ENCODE results near the gene CKAP2.
"Not testable (repeated sequence)": the region's sequence is repeated elsewhere in the genome, so short reads cannot be mapped to it uniquely, and the experiment has no call there.

CKAP2 gene

DNA sequence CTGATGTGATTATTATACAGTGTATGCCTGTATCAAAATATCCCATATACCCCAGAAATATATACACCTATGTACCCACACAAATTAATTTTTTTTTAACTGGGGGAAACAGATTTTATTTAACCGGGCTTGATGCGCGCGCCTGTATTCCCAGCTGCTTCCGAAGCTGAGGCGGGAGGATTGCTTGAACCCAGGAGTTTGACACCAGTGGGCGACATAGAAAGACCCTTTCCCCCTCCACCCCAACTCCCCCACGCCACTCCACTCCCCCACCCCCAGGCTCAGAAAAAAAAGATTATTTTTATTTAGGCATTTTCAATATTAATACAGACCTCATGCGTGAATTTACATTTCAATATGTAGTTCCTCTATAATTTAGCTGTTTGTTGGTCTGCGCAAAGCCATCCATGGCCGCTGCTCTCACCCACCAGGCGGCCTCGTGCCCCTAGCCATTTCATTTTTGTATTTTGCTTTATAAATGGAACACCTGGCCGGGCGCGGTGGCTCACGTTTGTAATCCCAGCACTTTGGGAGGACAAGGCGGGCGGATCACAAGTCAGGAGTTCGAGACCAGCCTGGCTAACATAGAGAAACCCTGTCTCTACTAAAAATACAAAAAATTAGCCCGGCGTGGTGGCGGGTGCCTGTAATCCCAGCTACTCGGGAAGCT is 4.0 kb upstream of the CKAP2 start:
- no peak for DNase-seq

- no peak for DNase-seq
Observed at GRCh38 chr13:52452470-52452869, 2.8 kb upstream of the CKAP2 start.

GRCh38 chr13:52454459-52454819 is 839 bp upstream of the CKAP2 start:
- no peak for DNase-seq

DNA sequence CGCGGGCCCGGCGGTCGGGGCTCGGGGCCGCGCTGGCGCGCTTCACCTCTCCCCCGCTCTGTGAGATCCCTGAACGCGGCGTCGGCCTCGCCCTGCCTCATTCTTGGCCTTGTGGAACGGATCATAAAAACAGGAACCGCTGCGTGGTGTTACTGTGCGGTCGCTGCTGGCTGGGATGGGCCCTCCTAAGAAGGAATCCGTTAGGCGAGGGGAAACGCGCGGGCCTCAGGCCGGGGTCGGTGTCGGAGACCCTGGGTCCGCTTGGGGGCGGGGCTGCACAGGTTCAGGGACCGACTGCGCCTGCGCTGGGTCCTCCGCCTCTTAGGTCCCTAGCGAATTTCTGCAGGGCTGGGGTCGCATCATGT is 381 bp downstream of the CKAP2 start:
- peak; percentile 71 to 81 for DNase-seq

- no peak for DNase-seq
Observed at GRCh38 chr13:52459668-52460067, 4.4 kb downstream of the CKAP2 start.

GRCh38 chr13:52461265-52461664 is 6.0 kb downstream of the CKAP2 start:
- no peak for DNase-seq

- no peak for DNase-seq
Observed at GRCh38 chr13:52463526-52463925, 8.2 kb downstream of the CKAP2 start.

GRCh38 chr13:52468487-52468886 is 13.2 kb downstream of the CKAP2 start:
- DNase-seq, result not testable (repeated sequence)

GRCh38 chr13:52480677-52481428 is 25.6 kb downstream of the CKAP2 start:
- not testable (repeated sequence) for DNase-seq

DNA sequence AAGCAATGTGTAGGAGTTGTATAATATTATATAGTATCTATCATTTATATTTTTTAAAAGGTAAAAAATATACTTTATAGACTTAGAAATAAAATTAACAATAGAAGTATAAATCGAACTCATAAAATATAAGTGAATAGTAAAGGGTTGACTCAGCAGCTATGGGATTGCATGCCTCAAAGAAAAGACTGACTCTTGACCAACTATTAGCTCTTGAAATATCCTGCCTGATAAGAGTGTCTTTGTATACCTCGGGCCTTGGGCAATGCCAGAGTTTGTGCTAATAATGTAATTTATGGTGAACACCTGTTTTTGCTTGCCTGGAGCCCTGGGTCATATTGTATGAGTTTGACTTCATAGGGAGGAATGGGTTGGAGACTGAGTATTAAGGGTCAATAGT is 31.8 kb downstream of the CKAP2 start:
- not testable (repeated sequence) for DNase-seq

DNA sequence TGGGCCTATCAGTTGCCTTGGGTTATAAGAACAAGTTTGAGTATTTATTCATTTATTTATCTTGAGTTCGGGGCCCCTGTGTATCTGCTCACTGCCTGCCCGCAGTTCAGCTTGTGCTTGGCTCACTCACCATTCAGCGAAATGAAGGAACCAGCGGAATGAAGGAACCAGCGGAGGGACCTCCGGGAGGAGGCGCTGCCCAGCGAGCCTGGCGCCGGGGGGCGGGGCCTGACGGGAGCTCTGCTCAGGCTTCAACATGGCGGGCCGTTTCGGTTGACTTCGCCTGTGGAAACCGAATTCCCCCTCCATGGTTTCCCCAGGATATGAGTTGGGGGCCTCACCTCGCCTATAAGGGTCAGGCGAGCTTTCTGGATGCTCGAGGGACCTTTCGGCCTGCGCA is 33.5 kb downstream of the CKAP2 start:
- DNase-seq, result not testable (repeated sequence)

DNA sequence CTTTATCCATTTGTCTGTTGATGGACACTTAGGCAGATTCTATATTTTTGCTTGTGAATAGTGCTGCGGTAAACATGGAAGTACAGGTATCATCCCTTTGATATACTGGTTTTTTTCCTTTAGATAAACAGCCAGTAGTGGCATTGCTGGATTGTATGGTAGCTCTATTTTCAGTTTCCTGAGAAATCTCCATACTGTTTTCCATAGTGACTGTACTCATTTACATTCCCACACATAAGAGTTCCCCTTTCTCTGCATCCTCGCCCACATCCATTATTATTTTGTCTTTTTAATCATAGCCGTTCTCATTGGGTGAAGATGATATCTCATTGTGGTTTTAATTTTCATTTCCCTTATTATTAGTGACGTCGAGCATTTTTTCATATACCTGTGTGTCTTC is 35.7 kb downstream of the CKAP2 start:
- not testable (repeated sequence) for DNase-seq

DNA sequence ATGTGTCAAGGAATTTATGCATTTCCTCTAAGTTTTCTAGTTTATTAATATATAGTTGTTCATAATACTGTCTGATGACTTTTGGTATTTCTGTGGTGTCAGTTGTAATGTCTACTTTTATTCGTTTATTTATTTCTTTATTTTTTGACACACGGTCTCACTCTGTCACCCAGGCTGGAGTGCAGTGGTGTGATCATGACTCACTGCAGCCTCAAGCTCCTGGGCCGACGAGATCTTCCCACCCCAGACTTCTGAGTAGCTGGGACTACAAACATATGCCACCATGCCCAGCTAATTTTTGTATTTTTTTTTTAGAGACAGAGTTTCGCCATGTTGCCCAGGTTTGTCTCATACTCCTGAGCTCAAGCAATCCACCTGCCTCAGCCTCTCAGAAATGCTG is 39.0 kb downstream of the CKAP2 start:
- DNase-seq, result not testable (repeated sequence)

DNA sequence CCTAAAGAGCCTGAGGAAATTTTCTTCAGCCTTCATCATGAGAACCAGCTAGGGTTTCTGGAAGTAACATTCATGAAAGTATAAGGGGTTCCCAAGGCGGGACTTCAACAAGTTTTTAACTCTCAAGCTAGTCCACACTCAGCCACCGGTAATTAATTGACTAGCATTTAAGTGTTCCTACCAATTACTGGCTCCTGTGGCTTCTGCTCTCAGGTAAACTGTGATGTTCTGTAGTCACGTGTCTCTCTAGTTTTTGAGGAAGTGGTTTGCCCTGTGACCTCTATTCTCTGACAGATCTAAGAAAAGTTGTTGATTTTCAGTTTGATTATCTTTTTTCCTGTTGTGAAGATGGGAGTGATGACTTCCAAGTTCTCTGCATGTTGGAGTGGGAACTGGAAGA is 42.7 kb downstream of the CKAP2 start:
- DNase-seq, result not testable (repeated sequence)

DNA sequence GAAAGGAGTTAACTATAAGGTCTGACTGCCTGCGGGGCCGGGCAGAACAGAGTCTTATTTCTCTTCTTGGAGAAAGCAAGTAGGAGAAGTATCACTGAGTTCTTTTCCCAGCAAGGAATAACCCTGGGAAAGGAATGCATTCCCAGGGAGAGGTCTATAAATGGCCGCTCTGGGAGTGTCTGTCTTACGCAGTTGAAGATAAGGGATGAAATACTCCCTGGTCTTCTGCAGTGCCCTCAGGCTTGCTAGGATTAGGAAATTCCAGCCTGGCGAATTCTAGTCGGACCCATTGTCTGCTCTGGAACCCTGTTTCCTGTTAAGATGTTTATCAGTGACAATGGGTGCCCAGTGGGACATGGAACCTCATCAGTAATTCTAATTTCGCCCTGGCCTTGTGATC is 47.0 kb downstream of the CKAP2 start:
- DNase-seq, result not testable (repeated sequence)

DNA sequence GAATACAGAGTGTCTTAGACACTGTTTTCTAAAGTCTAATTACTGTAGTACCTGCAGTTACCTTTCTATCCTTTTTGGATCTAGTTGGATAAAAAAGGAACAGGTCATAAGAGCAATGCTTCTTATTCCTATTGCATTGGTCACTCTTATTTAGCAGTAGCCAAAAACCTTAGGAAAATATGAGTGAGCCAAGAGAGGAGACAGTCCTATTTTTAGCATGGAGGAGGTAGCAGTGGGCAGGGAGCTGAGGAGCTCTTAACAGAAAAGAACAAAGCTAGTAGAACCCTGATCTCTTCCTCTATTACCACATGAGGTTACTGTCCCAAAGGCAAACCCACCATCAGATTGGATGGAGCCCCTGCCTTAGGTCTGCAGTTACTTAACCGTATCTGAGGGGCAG is 50.6 kb downstream of the CKAP2 start:
- DNase-seq, result not testable (repeated sequence)

GRCh38 chr13:52509532-52509931 is 54.3 kb downstream of the CKAP2 start:
- DNase-seq, result not testable (repeated sequence)

GRCh38 chr13:52510221-52510797 is 55.0 kb downstream of the CKAP2 start:
- not testable (repeated sequence) for DNase-seq

- DNase-seq, result not testable (repeated sequence)
Observed at GRCh38 chr13:52511598-52511997, 56.3 kb downstream of the CKAP2 start.

DNA sequence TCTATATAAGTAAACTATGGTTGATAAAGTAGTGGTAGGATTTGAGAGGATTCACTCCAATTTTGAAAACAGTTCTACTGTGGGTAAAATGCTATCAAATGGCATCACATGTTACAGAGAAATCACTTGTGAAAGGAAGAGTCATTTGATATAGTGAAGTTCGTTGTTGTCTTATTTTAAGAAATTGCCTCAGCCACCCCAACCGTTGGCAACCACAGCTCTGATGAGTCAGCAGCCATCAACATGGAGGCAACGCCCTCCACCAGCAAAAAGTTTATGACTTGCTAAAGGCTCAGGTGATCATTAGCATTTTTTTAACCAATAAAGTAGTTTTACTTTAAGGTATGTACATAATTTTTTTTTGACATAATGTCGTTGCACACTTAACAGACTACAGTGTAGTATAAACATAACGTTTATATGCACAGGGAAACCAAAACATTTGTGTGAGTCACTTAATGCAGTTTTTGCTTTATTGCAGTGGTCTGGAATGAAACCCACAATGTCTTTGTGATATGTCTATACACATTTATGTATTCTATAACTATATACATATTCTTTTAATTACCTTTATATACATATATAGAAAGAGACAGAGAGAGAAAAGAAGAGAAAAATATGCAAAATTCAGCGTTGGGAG is 58.8 kb downstream of the CKAP2 start:
- peak; percentile 66 to 68 for DNase-seq

DNA sequence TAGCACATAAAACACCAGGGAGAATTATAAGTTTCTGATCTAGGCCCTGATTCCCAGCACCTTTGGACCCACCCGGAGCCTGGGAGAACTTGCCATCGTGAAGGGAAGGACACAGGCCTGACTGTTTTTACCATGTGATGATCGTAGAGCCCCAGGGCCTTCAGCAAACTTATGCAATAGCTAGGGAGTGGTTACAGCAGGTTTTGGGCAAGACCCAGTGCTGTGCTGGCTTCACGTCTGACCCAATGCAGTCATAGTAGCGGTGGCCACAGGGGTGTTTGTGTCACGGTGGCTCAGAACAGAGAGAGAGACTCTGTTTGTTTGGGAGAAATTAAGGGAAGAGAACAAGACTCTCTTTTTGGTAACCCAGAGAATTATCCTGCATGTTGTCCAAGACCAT is 68.0 kb downstream of the CKAP2 start:
- not testable (repeated sequence) for DNase-seq
